Calu3 (cell line): ENCODE results near the gene ZPLD1. TPM values are rescaled to one million over a fixed set of nuclear protein-coding genes. Genes with fewer than 3 reads are reported as not detected.

Source experiments
- BruUV-seq: library from RNA; stranded (reverse); fragments of 400-500 nt; replicated peaks from 2 replicates; lab custom pipeline; 2021; lab: Mats Ljungman, UMichigan
- CTCF ChIA-PET: fragments of 300-600 bp; sonication (Branson Sonifier 250); formaldehyde crosslinking; loops from one replicate; lab custom pipeline; 2022; ENCODE audit warnings: antibody characterized with exemption; lab: Charles Lee
- DNase-seq: peaks from one replicate; pipeline ENCODE4 v3.0.0; 2022
- H3K27ac Mint-ChIP-seq: one replicate; pipeline ENCODE4 v1.8.0; 2022; ENCODE audit warnings: mixed read lengths; ENCODE audit not compliant: unreplicated experiment
- H3K27me3 Mint-ChIP-seq: one replicate; pipeline ENCODE4 v1.8.0; 2022; ENCODE audit warnings: mixed read lengths; ENCODE audit not compliant: unreplicated experiment
- H3K36me3 Mint-ChIP-seq: one replicate; pipeline ENCODE4 v1.8.0; 2022; ENCODE audit warnings: mild to moderate bottlenecking, moderate library complexity, mixed read lengths; ENCODE audit not compliant: insufficient read depth, unreplicated experiment
- H3K4me1 Mint-ChIP-seq: one replicate; pipeline ENCODE4 v1.8.0; 2022; ENCODE audit warnings: mild to moderate bottlenecking, low read depth, mixed read lengths; ENCODE audit not compliant: unreplicated experiment
- H3K4me3 Mint-ChIP-seq: one replicate; pipeline ENCODE4 v1.8.0; 2022; ENCODE audit warnings: mild to moderate bottlenecking, low read depth, moderate library complexity, mixed read lengths; ENCODE audit not compliant: unreplicated experiment
- H3K9me3 Mint-ChIP-seq: one replicate; pipeline ENCODE4 v1.8.0; 2022; ENCODE audit warnings: low read depth, mixed read lengths; ENCODE audit not compliant: unreplicated experiment
- intact Hi-C: fragments of 100-400 bp; cut with micrococcal nuclease; formaldehyde crosslinking; loops from one replicate; pipeline ENCODE4 v1.10.0; 2022; ENCODE audit not compliant: unreplicated experiment
- total RNA-seq: library from RNA; stranded (reverse); gene quantifications from 2 replicates; pipeline ENCODE4 v1.2.3, GENCODE V29; 2022
- TF ChIP-seq, protein P1 (sequence below): fragments of 200-600 bp; IDR thresholded peaks from one replicate; pipeline ENCODE4 v1.8.0; 2022; ENCODE audit warnings: antibody characterized with exemption; ENCODE audit not compliant: unreplicated experiment

The ZPLD1 gene
- total RNA-seq, 1 experiment from 2014 or later, result 0.64 TPM

DNA sequence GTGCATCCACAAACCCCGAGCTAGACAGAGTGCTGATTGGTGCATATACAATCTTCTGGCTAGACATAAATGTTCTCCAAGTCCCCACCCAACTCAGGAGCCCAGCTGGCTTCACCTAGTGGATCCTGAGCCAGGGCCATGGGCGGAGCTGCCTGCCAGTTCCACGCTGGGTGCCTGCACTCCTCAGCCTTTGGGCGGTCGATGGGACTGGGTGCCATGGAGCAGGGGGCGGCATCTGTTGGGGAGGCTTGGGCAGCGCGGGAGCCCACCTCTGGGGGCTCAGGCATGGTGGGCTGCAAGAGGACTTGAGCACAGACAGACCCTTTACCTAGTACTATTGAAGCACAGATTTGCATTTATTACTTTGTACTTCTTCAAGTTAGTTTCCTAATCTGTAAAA is 57.5 kb downstream of the ZPLD1 start:
- H3K27ac Mint-ChIP-seq, result no peak overlapping the region
- H3K9me3 Mint-ChIP-seq, result no peaks in the 10 kb centered on the region
- no peak overlapping the region for H3K4me3 Mint-ChIP-seq
- no peaks in the 10 kb centered on the region for H3K4me1 Mint-ChIP-seq
- no peak for DNase-seq
- intact Hi-C loops, result no loop called here
- H3K27me3 Mint-ChIP-seq, result no peaks in the 10 kb centered on the region
- TF ChIP-seq, protein P1, sequence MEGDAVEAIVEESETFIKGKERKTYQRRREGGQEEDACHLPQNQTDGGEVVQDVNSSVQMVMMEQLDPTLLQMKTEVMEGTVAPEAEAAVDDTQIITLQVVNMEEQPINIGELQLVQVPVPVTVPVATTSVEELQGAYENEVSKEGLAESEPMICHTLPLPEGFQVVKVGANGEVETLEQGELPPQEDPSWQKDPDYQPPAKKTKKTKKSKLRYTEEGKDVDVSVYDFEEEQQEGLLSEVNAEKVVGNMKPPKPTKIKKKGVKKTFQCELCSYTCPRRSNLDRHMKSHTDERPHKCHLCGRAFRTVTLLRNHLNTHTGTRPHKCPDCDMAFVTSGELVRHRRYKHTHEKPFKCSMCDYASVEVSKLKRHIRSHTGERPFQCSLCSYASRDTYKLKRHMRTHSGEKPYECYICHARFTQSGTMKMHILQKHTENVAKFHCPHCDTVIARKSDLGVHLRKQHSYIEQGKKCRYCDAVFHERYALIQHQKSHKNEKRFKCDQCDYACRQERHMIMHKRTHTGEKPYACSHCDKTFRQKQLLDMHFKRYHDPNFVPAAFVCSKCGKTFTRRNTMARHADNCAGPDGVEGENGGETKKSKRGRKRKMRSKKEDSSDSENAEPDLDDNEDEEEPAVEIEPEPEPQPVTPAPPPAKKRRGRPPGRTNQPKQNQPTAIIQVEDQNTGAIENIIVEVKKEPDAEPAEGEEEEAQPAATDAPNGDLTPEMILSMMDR, result no peak
- no peaks in the 10 kb centered on the region for H3K36me3 Mint-ChIP-seq
- CTCF ChIA-PET, result no interaction called here
- no TSS peak for BruUV-seq

DNA sequence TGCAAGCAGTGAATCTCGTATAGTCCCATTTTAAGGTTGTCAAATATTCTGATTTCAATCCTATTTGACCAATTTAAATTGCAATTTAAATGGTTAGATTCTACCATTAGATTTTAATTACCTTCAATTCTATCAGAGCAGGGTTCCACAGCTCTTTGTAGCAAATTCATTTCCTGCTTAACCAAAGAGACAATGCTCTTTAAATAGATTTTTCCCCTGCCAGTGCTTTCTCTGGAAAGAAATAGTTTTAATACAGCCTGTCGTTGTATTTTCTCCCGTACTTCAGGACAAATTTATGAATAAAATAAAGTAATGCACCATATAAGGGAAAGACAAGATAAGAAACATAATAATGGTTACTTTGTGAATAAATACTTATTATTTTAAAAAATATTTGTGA is 62.8 kb downstream of the ZPLD1 start:
- Mint-ChIP-seq H3K27me3 (no peaks in the 10 kb centered on the region), H3K4me1 (no peaks in the 10 kb centered on the region), H3K4me3 (no peak overlapping the region), H3K36me3 (no peaks in the 10 kb centered on the region), H3K9me3 (no peaks in the 10 kb centered on the region), H3K27ac (no peak overlapping the region)
- TF ChIP-seq, protein P1, result no peak
- intact Hi-C loops, result no loop called here
- BruUV-seq, result no TSS peak
- no peak for DNase-seq
- CTCF ChIA-PET, result no interaction called here

DNA sequence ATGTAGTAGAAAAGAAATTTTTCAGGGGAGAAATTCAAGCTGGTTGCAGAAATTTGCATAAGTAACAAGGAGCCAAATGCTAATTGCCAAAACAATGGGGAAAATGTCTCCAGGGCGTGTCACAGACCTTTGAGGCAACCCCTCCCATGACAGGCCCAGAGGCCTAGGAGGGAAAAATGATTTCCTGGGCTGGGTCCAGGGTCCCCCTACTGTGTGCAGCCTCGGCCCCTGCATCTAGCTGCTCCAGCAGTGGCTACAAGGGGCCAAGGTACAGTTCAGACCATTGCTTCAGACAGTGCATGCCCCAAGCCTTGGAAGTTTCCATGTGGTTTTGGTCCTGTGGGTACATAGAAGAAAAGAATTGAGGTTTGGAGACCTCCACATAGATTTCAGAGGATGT is 70.7 kb downstream of the ZPLD1 start:
- CTCF ChIA-PET, result no interaction called here
- intact Hi-C loops, result no loop called here
- Mint-ChIP-seq H3K4me1 (no peaks in the 10 kb centered on the region), H3K36me3 (no peaks in the 10 kb centered on the region), H3K27ac (no peak overlapping the region), H3K9me3 (no peaks in the 10 kb centered on the region), H3K27me3 (no peaks in the 10 kb centered on the region), H3K4me3 (no peak overlapping the region)
- no peak for DNase-seq
- TF ChIP-seq, protein P1, result no peak
- no TSS peak for BruUV-seq

DNA sequence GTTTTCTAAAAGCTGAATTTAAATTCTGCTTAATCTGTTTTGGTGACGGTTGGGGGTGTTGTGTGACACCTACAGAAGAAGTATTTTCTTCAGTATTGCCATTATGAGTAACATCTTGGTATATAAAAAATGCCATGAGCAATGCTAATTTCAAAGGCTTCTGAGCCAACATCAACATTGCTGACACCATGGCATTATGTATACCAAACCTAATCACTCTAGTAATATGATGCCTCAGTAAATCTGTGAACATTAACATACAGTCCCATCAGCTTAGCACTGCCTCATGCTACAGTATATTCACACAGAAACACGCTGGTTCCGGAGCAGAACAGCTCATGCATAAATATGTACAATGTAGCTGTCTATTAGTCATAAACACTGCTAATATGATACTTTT is 75.8 kb downstream of the ZPLD1 start:
- CTCF ChIA-PET, result no interaction called here
- peaks cover 8% of the 10 kb centered on the region for H3K4me1 Mint-ChIP-seq
- H3K27ac Mint-ChIP-seq, result no peak overlapping the region
- intact Hi-C loops, result no loop called here
- H3K27me3 Mint-ChIP-seq, result no peaks in the 10 kb centered on the region
- DNase-seq, result no peak
- H3K9me3 Mint-ChIP-seq, result no peaks in the 10 kb centered on the region
- H3K4me3 Mint-ChIP-seq, result no peak overlapping the region
- BruUV-seq, result no TSS peak
- TF ChIP-seq, protein P1, result no peak
- no peaks in the 10 kb centered on the region for H3K36me3 Mint-ChIP-seq

GRCh38 chr3:102511168-102511567 is 76.4 kb downstream of the ZPLD1 start:
- TF ChIP-seq, protein P1, result no peak
- BruUV-seq, result no TSS peak
- CTCF ChIA-PET, result no interaction called here
- Mint-ChIP-seq H3K4me3 (no peak overlapping the region), H3K9me3 (no peaks in the 10 kb centered on the region), H3K4me1 (peaks cover 8% of the 10 kb centered on the region), H3K36me3 (no peaks in the 10 kb centered on the region), H3K27me3 (no peaks in the 10 kb centered on the region), H3K27ac (no peak overlapping the region)
- DNase-seq, result no peak
- intact Hi-C loops, result no loop called here
